Measurements from ENCODE around the gene RRAS. TPM values are rescaled to one million over a fixed set of nuclear protein-coding genes. Genes with fewer than 3 reads are reported as not detected.

Gene RRAS
- total and polyA plus RNA-seq, 4 donors, result 4.1 to 18.5 (median 11.1) TPM

GRCh38 chr19:49613374-49613773 lies 26.6 kb downstream of the RRAS start:
- Histone ChIP-seq H3K36me3 (ENCODE audit: control insufficient read depth in 4 of 4, insufficient read depth in 3 of 4, low read depth in 1 of 4, low read length in 3 of 4) (peaks cover 5 to 41% (median 13%) of the 10 kb centered on the region in 4 donors), H3K27ac (ENCODE audit: low read depth in 1 of 2, low read length in 2 of 2) (no peak overlapping the region), H3K27me3 (ENCODE audit: control insufficient read depth in 4 of 4, insufficient read depth in 4 of 4, low read length in 3 of 4) (no peaks in the 10 kb centered on the region), H3K9me3 (ENCODE audit: control insufficient read depth in 4 of 4, low read length in 3 of 4) (no peaks in the 10 kb centered on the region), H3K4me3 (ENCODE audit: low read depth in 1 of 3, low read length in 3 of 3) (no peak overlapping the region), H3K4me1 (ENCODE audit: control insufficient read depth in 4 of 4, insufficient read depth in 4 of 4, low read length in 3 of 4) (no peaks in the 10 kb centered on the region), H3K9ac (ENCODE audit: low read depth in 1 of 2, low read length in 2 of 2) (no peak overlapping the region)
- 87% methylated on average over 4 of the region's 4 CpGs for WGBS
- DNase-seq (ENCODE audit: low spot score), result no peak
- TF ChIP-seq HNF4A (conservative IDR thresholded peaks at IDR 0.05) (no peak), EGR1 (IDR thresholded peaks at IDR 0.05; ENCODE audit: low read depth in 2 of 2) (no peak), RXRA (IDR thresholded peaks at IDR 0.05) (no peak), NR2F2 (IDR thresholded peaks at IDR 0.05) (no peak), HNF4G (IDR thresholded peaks at IDR 0.05) (no peak), YY1 (IDR thresholded peaks at IDR 0.05) (no peak), FOXA2 (IDR thresholded peaks at IDR 0.05) (no peak), TAF1 (conservative IDR thresholded peaks at IDR 0.05) (no peak), RAD21 (IDR thresholded peaks at IDR 0.05) (no peak), FOXA1 (IDR thresholded peaks at IDR 0.05) (no peak), GABPA (IDR thresholded peaks at IDR 0.05 in 1 of 2, conservative IDR thresholded peaks at IDR 0.05 in 1 of 2) (no peak), ZBTB33 (IDR thresholded peaks at IDR 0.05) (no peak), ATF3 (IDR thresholded peaks at IDR 0.05) (no peak), JUND (IDR thresholded peaks at IDR 0.05) (no peak), SP1 (IDR thresholded peaks at IDR 0.05) (no peak)
- TF ChIP-seq, protein P1, sequence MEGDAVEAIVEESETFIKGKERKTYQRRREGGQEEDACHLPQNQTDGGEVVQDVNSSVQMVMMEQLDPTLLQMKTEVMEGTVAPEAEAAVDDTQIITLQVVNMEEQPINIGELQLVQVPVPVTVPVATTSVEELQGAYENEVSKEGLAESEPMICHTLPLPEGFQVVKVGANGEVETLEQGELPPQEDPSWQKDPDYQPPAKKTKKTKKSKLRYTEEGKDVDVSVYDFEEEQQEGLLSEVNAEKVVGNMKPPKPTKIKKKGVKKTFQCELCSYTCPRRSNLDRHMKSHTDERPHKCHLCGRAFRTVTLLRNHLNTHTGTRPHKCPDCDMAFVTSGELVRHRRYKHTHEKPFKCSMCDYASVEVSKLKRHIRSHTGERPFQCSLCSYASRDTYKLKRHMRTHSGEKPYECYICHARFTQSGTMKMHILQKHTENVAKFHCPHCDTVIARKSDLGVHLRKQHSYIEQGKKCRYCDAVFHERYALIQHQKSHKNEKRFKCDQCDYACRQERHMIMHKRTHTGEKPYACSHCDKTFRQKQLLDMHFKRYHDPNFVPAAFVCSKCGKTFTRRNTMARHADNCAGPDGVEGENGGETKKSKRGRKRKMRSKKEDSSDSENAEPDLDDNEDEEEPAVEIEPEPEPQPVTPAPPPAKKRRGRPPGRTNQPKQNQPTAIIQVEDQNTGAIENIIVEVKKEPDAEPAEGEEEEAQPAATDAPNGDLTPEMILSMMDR (IDR thresholded peaks at IDR 0.05; ENCODE audit: low read depth, low read length, missing input control), result no peak
- TF ChIP-seq, protein P2, sequence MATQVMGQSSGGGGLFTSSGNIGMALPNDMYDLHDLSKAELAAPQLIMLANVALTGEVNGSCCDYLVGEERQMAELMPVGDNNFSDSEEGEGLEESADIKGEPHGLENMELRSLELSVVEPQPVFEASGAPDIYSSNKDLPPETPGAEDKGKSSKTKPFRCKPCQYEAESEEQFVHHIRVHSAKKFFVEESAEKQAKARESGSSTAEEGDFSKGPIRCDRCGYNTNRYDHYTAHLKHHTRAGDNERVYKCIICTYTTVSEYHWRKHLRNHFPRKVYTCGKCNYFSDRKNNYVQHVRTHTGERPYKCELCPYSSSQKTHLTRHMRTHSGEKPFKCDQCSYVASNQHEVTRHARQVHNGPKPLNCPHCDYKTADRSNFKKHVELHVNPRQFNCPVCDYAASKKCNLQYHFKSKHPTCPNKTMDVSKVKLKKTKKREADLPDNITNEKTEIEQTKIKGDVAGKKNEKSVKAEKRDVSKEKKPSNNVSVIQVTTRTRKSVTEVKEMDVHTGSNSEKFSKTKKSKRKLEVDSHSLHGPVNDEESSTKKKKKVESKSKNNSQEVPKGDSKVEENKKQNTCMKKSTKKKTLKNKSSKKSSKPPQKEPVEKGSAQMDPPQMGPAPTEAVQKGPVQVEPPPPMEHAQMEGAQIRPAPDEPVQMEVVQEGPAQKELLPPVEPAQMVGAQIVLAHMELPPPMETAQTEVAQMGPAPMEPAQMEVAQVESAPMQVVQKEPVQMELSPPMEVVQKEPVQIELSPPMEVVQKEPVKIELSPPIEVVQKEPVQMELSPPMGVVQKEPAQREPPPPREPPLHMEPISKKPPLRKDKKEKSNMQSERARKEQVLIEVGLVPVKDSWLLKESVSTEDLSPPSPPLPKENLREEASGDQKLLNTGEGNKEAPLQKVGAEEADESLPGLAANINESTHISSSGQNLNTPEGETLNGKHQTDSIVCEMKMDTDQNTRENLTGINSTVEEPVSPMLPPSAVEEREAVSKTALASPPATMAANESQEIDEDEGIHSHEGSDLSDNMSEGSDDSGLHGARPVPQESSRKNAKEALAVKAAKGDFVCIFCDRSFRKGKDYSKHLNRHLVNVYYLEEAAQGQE (IDR thresholded peaks at IDR 0.05), result no peak
- TF ChIP-seq, protein P3, sequence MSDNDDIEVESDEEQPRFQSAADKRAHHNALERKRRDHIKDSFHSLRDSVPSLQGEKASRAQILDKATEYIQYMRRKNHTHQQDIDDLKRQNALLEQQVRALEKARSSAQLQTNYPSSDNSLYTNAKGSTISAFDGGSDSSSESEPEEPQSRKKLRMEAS (IDR thresholded peaks at IDR 0.05), result no peak

Data from liver (tissue), 9 donors.